ENCODE data around the gene MRPL36.

- peak in 4 of 7 experiments; percentile 14 to 44 (median 22) for TF ChIP-seq CTCF (IDR thresholded peaks at IDR 0.05)
- no peak for TF ChIP-seq POLR2A (IDR thresholded peaks at IDR 0.05)
Observed at GRCh38 chr5:1763548-1763911, 36.1 kb downstream of the MRPL36 start.
